HEK293T (cell line): ENCODE data around the gene TTC22.

Source experiments
- BHLHE40 ChIP-seq: fragments of 450-650 bp; IDR thresholded peaks from 2 replicates; pipeline ENCODE4 v1.6.1; 2016; ENCODE audit warnings: mild to moderate bottlenecking, moderate library complexity, borderline replicate concordance
- CTBP1 ChIP-seq: fragments of 450-650 bp; IDR thresholded peaks from 2 replicates; pipeline ENCODE4 v1.6.1; 2016; ENCODE audit warnings: borderline replicate concordance
- ELF4 ChIP-seq: fragments of 450-650 bp; IDR thresholded peaks from 2 replicates; pipeline ENCODE4 v1.6.1; 2017; ENCODE audit warnings: antibody characterized with exemption
- FOXM1 ChIP-seq: fragments of 450-650 bp; IDR thresholded peaks from 2 replicates; pipeline ENCODE4 v1.6.1; 2017; ENCODE audit warnings: mild to moderate bottlenecking, borderline replicate concordance
- HDGF ChIP-seq: fragments of 450-650 bp; IDR thresholded peaks from 2 replicates; pipeline ENCODE4 v1.6.1; 2017; ENCODE audit warnings: antibody characterized with exemption, borderline replicate concordance
- LEF1 ChIP-seq: fragments of 450-650 bp; IDR thresholded peaks from 2 replicates; pipeline ENCODE4 v1.6.1; 2017; ENCODE audit warnings: mild to moderate bottlenecking, borderline replicate concordance
- SP1 ChIP-seq: fragments of 450-650 bp; IDR thresholded peaks from 2 replicates; pipeline ENCODE4 v1.6.1; 2017
- TF ChIP-seq, protein P1 (sequence below): fragments of 450-650 bp; IDR thresholded peaks from 2 replicates; pipeline ENCODE4 v1.6.1; 2016

DNA sequence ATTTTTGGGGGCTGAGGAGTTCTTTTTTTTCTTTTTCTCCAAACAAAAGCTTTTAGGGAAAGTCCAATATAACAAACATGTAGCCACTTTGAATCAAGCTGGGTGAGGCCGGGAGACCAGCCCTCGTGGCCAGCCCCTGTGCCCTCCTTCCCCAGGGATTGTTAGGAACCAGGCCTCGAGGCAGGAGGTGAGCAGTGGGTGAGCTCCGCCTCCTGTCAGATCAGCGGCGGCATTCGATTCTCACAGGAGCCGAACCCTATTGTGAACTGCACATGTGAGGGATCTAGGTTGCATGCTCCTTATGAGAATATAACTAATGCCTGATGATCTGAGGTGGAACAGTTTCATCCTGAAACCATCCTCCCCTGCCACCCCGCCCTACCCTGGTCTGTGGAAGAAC, 41.8 kb upstream of the TTC22 start:
- TF ChIP-seq HDGF = no peak
- no peak for TF ChIP-seq ELF4
- TF ChIP-seq, protein P1, sequence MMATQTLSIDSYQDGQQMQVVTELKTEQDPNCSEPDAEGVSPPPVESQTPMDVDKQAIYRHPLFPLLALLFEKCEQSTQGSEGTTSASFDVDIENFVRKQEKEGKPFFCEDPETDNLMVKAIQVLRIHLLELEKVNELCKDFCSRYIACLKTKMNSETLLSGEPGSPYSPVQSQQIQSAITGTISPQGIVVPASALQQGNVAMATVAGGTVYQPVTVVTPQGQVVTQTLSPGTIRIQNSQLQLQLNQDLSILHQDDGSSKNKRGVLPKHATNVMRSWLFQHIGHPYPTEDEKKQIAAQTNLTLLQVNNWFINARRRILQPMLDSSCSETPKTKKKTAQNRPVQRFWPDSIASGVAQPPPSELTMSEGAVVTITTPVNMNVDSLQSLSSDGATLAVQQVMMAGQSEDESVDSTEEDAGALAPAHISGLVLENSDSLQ = no peak
- no peak for TF ChIP-seq CTBP1
- no peak for TF ChIP-seq SP1
- TF ChIP-seq FOXM1 = no peak
- TF ChIP-seq BHLHE40 = no peak
- no peak for TF ChIP-seq LEF1
